ENCODE measurements around the gene UCN2.

The UCN2 gene

DNA sequence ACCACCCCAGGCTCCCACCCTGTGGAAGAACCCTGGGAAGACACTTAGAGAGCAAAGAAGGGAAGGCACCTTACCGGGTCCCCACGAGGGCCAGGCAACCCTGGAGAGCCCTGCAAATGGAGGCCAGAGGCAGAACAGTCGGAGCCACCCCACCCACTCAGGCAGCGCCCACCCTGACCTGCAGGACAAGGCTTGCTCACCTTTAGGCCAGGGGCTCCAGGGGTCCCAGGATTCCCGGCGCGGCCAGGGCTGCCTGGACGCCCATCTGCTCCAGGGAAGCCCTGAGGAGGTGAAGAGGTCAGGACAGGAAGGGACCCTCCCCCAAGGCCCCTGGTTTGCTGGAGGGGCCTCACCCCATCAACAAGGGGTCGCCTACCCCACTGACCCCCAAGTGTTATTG is 21.3 kb upstream of the UCN2 start:
- no peak for TF ChIP-seq FOXP2 (optimal IDR thresholded peaks at IDR 0.05; ENCODE audit: control extremely low read depth, extremely low read length, insufficient read depth)
- no peak for TF ChIP-seq EZH2 (IDR thresholded peaks at IDR 0.05)
- TF ChIP-seq POLR2AphosphoS5 (IDR thresholded peaks at IDR 0.05; ENCODE audit: borderline replicate concordance, low read depth, low read length): no peak
- no peak overlapping the region for H3K27ac ChIP-seq
- no peaks in the 10 kb centered on the region for H3K36me3 ChIP-seq (ENCODE audit: insufficient read depth, low read length)
- no peak overlapping the region for H3K9ac ChIP-seq (ENCODE audit: insufficient read length)
- H3K4me3 ChIP-seq: no peak overlapping the region
- H3K9me3 ChIP-seq (ENCODE audit: low read depth, low read length): no peaks in the 10 kb centered on the region
- no peak for DNase-seq (ENCODE audit: low read depth, low spot score)

DNA sequence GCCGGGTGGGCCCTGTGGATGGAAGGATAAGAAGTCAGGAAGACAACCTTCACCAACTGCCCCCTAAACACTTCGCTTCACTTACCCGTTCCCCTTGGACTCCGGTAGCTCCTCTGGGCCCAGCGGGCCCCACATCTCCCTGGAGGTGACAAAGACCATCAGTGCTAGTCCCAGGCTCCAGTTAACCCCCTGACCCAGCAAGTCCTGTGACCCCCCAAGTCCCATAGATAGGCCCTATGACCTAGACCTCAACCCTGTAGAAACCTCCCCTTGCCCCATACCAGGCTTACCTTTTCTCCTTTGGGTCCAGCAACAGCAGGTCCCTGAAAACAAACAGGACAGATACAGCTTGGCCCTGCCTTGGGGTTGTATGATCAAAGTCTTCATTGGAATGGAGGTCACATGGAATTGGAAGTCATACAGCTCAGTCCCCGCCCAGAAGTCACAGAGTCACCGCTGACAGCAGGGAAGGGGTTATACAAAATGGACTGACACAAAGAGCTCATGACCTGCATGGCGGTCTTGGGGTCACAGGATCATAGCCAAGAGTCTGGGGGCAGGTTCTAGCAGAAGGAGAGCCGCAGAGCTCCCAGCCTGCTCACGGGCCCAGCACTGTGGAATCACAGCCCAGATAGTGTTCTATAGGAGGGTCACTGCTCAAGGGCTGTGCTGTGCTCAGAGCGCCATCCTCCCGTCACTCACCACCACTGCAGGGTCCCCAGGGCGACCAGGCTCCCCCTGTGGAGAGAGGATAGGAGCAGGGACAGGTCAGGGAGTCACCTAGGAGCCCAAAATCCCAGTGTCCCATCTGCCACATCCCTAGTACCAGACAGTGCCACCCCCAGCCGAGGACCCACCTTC is 18.3 kb upstream of the UCN2 start:
- TF ChIP-seq EZH2 (IDR thresholded peaks at IDR 0.05): no peak
- TF ChIP-seq FOXP2 (optimal IDR thresholded peaks at IDR 0.05; ENCODE audit: control extremely low read depth, extremely low read length, insufficient read depth): no peak
- no peak for TF ChIP-seq POLR2AphosphoS5 (IDR thresholded peaks at IDR 0.05; ENCODE audit: borderline replicate concordance, low read depth, low read length)
- DNase-seq (ENCODE audit: low read depth, low spot score): no peak
- Histone ChIP-seq H3K36me3 (ENCODE audit: insufficient read depth, low read length) (no peaks in the 10 kb centered on the region), H3K27ac (no peak overlapping the region), H3K4me3 (no peak overlapping the region), H3K9me3 (ENCODE audit: low read depth, low read length) (no peaks in the 10 kb centered on the region), H3K9ac (ENCODE audit: insufficient read length) (no peak overlapping the region)

DNA sequence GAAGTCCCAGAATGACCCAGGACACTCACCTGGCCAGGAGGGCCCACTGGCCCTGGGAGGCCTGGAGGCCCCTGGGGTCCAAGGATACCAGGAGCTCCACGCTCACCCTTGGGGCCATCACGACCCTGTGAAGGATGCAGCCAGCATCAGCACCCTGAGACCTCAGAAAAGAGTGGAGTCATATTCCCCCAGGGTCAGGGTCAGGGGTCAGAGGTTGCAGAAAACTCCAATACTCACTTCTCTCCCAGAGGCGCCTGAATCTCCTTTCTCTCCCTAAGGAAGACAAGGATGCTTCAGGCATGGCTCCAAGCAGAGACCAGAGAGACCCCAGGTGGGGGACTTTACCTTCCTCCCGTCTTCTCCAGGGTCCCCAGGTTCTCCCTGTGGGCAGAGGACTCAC is 13.1 kb upstream of the UCN2 start:
- H3K9me3 ChIP-seq (ENCODE audit: low read depth, low read length): no peaks in the 10 kb centered on the region
- no peak overlapping the region for H3K27ac ChIP-seq
- no peak for DNase-seq (ENCODE audit: low read depth, low spot score)
- H3K9ac ChIP-seq (ENCODE audit: insufficient read length): no peak overlapping the region
- H3K36me3 ChIP-seq (ENCODE audit: insufficient read depth, low read length): no peaks in the 10 kb centered on the region
- TF ChIP-seq EZH2 (IDR thresholded peaks at IDR 0.05): no peak
- TF ChIP-seq FOXP2 (optimal IDR thresholded peaks at IDR 0.05; ENCODE audit: control extremely low read depth, extremely low read length, insufficient read depth): no peak
- TF ChIP-seq POLR2AphosphoS5 (IDR thresholded peaks at IDR 0.05; ENCODE audit: borderline replicate concordance, low read depth, low read length): no peak
- no peak overlapping the region for H3K4me3 ChIP-seq

DNA sequence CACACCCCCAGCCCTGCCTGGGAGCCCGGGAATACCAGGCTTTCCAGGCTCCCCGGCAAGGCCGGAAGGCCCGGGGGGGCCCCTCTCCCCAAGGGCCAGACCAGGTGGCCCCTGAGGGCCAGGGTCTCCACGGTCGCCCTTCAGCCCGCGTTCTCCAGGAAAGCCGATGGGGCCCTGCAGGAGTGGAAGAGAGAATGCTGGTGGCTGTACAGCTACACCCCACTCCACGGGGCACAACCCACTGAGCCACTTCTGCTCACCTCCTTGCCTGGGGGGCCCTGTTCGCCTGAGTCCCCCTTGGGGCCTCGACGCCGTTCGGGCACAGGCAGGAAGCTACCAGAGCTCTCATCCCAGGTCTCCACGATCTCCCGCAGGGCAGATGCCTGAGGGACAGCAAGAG is 11.8 kb upstream of the UCN2 start:
- Histone ChIP-seq H3K9ac (ENCODE audit: insufficient read length) (no peak overlapping the region), H3K9me3 (ENCODE audit: low read depth, low read length) (no peaks in the 10 kb centered on the region), H3K36me3 (ENCODE audit: insufficient read depth, low read length) (no peaks in the 10 kb centered on the region), H3K4me3 (no peak overlapping the region), H3K27ac (no peak overlapping the region)
- DNase-seq (ENCODE audit: low read depth, low spot score): no peak
- TF ChIP-seq FOXP2 (optimal IDR thresholded peaks at IDR 0.05; ENCODE audit: control extremely low read depth, extremely low read length, insufficient read depth) (no peak), EZH2 (IDR thresholded peaks at IDR 0.05) (no peak), POLR2AphosphoS5 (IDR thresholded peaks at IDR 0.05; ENCODE audit: borderline replicate concordance, low read depth, low read length) (no peak)

DNA sequence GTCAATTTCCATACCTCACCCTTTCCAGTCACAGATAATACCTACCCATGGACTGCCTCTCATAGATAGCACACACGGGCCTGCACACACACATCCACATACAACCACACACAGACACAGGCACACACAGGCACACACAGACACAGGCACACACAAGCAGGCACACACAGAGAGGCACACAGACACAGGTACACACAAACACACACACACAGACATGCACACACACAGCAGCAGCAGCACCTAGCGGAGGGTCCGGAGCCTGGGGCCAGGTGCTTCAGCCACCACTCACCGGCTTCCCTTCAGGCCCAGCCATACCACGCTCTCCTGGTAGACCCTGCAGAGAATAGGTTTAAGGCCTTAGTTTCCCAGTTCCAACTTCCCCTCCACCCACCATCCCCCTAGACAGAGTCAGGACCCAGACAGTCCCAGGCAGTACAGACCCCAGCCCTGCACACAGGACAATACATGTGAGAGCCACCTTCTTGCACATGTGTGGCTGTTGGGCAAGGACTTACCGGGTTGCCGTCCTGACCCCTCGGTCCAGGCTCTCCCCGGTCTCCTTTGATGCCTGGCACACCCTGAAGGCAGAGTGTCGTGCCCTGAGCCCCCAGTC is 10.5 kb upstream of the UCN2 start:
- H3K27ac ChIP-seq: no peak overlapping the region
- no peak for DNase-seq (ENCODE audit: low read depth, low spot score)
- no peak overlapping the region for H3K4me3 ChIP-seq
- TF ChIP-seq FOXP2 (optimal IDR thresholded peaks at IDR 0.05; ENCODE audit: control extremely low read depth, extremely low read length, insufficient read depth): no peak
- no peak for TF ChIP-seq EZH2 (IDR thresholded peaks at IDR 0.05)
- no peak for TF ChIP-seq POLR2AphosphoS5 (IDR thresholded peaks at IDR 0.05; ENCODE audit: borderline replicate concordance, low read depth, low read length)
- no peaks in the 10 kb centered on the region for H3K36me3 ChIP-seq (ENCODE audit: insufficient read depth, low read length)
- no peaks in the 10 kb centered on the region for H3K9me3 ChIP-seq (ENCODE audit: low read depth, low read length)
- no peak overlapping the region for H3K9ac ChIP-seq (ENCODE audit: insufficient read length)

DNA sequence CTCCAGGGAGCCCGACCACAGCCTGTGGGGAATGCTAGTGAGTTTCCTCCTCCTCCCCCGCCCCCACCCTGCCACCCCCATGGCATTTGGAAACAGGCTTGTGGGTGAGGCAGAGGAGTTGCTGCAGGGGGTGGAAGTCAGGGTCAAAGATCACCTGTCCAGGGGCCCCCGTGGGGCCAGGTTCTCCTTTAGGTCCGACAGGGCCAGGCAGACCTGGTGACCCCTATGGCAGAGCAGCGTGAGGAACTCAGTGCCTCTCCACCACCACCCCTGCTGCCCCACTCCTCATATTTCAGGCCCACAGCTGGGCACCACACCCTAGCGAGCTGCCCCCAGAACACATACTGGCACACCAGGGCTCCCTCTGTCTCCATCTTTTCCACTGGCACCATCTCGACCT is 8.9 kb upstream of the UCN2 start:
- Histone ChIP-seq H3K9me3 (ENCODE audit: low read depth, low read length) (no peaks in the 10 kb centered on the region), H3K36me3 (ENCODE audit: insufficient read depth, low read length) (no peaks in the 10 kb centered on the region), H3K27ac (no peak overlapping the region), H3K4me3 (no peak overlapping the region), H3K9ac (ENCODE audit: insufficient read length) (no peak overlapping the region)
- TF ChIP-seq POLR2AphosphoS5 (IDR thresholded peaks at IDR 0.05; ENCODE audit: borderline replicate concordance, low read depth, low read length) (no peak), EZH2 (IDR thresholded peaks at IDR 0.05) (no peak), FOXP2 (optimal IDR thresholded peaks at IDR 0.05; ENCODE audit: control extremely low read depth, extremely low read length, insufficient read depth) (no peak)
- DNase-seq (ENCODE audit: low read depth, low spot score): no peak

DNA sequence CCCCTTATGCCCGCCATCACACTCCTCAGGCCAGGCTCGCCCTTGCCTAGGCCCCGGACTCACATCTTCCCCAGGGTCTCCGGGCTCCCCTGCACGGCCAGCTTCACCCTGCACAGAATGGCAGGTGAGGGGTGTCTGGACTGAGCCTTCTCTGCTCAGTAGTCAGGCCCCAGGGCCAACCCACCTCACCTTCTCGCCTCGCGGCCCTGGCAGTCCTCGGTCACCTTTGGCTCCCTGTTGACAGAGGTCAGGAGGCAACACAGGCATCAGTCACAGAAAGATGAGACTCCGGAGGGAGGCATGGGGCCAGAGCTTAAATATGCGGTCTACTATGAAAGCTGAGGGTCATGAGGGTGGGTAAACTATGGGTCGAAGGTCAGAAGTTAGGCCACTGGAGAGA is 8.4 kb upstream of the UCN2 start:
- H3K4me3 ChIP-seq: no peak overlapping the region
- H3K36me3 ChIP-seq (ENCODE audit: insufficient read depth, low read length): no peaks in the 10 kb centered on the region
- no peak overlapping the region for H3K9ac ChIP-seq (ENCODE audit: insufficient read length)
- TF ChIP-seq POLR2AphosphoS5 (IDR thresholded peaks at IDR 0.05; ENCODE audit: borderline replicate concordance, low read depth, low read length) (no peak), EZH2 (IDR thresholded peaks at IDR 0.05) (no peak), FOXP2 (optimal IDR thresholded peaks at IDR 0.05; ENCODE audit: control extremely low read depth, extremely low read length, insufficient read depth) (no peak)
- H3K9me3 ChIP-seq (ENCODE audit: low read depth, low read length): no peaks in the 10 kb centered on the region
- no peak for DNase-seq (ENCODE audit: low read depth, low spot score)
- H3K27ac ChIP-seq: no peak overlapping the region

DNA sequence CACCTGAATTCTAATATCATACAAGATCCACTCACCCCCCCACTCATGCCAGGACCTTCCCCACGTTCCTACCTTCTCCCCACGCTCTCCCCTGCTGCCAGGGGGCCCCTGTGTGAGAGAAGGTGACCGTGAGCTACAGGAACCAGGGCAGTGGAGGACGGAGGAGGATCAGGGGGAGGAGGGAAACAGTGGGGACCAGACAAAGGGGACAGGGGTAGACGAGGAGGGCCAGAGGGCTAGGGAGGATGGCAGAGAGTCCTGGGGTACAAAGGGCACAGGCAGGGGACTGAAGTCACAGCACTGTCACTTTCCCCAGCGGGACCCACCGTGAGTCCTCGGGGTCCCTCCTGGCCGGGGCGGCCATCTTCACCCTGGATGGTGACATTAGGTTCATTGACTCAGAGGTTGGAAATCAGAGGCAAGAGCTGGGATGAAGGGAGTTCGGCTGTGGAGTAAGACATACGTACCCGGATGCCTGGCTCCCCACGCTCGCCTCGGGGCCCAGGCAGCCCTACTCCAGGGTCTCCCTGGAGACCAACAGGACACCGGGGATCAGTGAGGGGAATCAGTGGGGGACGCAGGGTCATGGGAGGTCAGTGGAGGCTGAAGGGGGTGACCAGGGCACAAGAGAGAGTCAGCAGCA is 6.3 kb upstream of the UCN2 start:
- H3K36me3 ChIP-seq (ENCODE audit: insufficient read depth, low read length): no peaks in the 10 kb centered on the region

More for the DNA sequence above, 6.3 kb upstream of the UCN2 start:
- DNase-seq (ENCODE audit: low read depth, low spot score): no peak
- TF ChIP-seq POLR2AphosphoS5 (IDR thresholded peaks at IDR 0.05; ENCODE audit: borderline replicate concordance, low read depth, low read length) (no peak), EZH2 (IDR thresholded peaks at IDR 0.05) (no peak), FOXP2 (optimal IDR thresholded peaks at IDR 0.05; ENCODE audit: control extremely low read depth, extremely low read length, insufficient read depth) (no peak)
- Histone ChIP-seq H3K9me3 (ENCODE audit: low read depth, low read length) (no peaks in the 10 kb centered on the region), H3K9ac (ENCODE audit: insufficient read length) (no peak overlapping the region), H3K4me3 (no peak overlapping the region), H3K27ac (no peak overlapping the region)

All from SK-N-MC (cell line).